Fibroblast of the aortic adventitia (primary cell): ENCODE measurements around the gene SETBP1. TPM values are rescaled to one million over a fixed set of nuclear protein-coding genes. Genes with fewer than 3 reads are reported as not detected.

Source experiments
- DNase-seq: peaks from one replicate; pipeline ENCODE4 v3.0.0-alpha.2; 2010; ENCODE audit warnings: low read depth
- H3K4me3 ChIP-seq: 2 replicates; pipeline ENCODE4 v1.5.1; 2011; ENCODE audit warnings: low read depth, mild to moderate bottlenecking, control low read depth, low read length, moderate library complexity
- CTCF ChIP-seq: IDR thresholded peaks from 2 replicates; pipeline ENCODE4 v1.5.1; 2011; ENCODE audit warnings: mild to moderate bottlenecking, low read length, control low read depth, inconsistent platforms; ENCODE audit not compliant: insufficient read depth
- total RNA-seq: library from RNA; depleted of rRNA; stranded (reverse); fragments of >200 nt; gene quantifications from 2 replicates; pipeline ENCODE4 v1.2.3, GENCODE V29; 2012; ENCODE audit warnings: low replicate concordance

Gene SETBP1
- total RNA-seq, 1 donor: 10.5 TPM

- TF ChIP-seq CTCF: no peak
- no peak for DNase-seq
Observed at GRCh38 chr18:44741085-44741484, 60.4 kb downstream of the SETBP1 start.

DNA sequence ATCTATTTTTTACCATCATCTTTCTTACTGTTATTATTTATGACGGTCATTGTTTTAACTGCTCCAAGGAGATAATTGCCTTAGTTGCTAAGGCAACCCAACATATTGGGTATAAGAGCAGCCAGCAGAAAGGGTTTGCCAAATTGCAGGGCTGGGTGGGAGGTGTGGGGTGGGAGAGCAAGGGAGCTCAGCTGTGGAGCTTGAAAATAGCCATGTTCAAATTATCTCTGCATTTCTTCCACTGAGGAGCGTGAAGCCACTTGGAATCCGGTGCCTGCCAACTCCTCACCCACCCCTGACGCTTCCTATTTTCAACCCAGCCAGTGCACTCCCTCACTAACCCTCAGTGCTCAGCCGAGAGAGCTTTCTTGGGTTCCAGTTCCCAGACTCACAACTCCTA lies 60.8 kb downstream of the SETBP1 start:
- no peak for TF ChIP-seq CTCF
- no peak overlapping the region for H3K4me3 ChIP-seq
- no peak for DNase-seq

More at GRCh38 chr18:44741085-44741484, 60.4 kb downstream of the SETBP1 start:
- no peak overlapping the region for H3K4me3 ChIP-seq

DNA sequence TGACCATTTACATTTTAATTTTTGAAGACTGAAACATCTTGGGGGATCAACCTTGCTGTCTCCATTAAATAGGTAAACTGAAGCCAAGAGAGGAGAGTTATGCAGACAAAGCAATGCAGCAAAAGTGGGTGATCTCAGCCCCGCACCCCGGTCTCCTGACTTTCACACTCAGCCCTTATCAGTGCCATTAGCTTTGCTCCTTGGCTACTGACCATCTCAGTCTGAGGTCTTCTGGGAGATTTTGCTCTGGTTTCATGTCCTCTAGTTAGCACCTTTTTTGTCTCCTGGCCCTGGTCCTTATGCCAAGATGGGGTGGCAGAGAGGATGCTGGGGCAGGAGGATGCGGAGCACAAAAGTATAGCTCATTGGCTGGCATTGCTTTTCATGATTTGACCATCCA lies 61.4 kb downstream of the SETBP1 start:
- H3K4me3 ChIP-seq: no peak overlapping the region
- no peak for DNase-seq
- TF ChIP-seq CTCF: no peak

GRCh38 chr18:44742718-44743311 lies 62.1 kb downstream of the SETBP1 start:
- peak; percentile 79 for DNase-seq
- TF ChIP-seq CTCF: no peak
- no peak overlapping the region for H3K4me3 ChIP-seq

DNA sequence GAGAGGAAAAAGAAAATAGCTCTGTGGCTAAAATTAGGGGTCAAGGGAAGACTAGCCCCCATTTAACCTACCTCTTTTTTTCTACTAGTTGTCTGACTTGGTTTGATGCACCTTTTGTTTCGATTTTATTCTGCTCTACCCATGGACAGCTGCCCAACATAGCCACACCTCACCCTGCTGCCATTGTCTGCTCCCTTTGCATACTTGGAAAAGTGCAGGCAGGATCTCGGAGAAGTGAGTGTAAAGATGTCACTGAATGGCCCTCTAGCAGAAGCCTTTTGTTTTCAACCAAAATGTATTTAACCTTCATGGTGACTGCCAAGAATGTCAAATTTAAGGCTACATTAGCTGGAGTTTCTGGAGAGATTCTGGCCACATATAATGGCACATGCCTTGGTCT lies 62.9 kb downstream of the SETBP1 start:
- no peak for TF ChIP-seq CTCF
- no peak overlapping the region for H3K4me3 ChIP-seq
- no peak for DNase-seq

DNA sequence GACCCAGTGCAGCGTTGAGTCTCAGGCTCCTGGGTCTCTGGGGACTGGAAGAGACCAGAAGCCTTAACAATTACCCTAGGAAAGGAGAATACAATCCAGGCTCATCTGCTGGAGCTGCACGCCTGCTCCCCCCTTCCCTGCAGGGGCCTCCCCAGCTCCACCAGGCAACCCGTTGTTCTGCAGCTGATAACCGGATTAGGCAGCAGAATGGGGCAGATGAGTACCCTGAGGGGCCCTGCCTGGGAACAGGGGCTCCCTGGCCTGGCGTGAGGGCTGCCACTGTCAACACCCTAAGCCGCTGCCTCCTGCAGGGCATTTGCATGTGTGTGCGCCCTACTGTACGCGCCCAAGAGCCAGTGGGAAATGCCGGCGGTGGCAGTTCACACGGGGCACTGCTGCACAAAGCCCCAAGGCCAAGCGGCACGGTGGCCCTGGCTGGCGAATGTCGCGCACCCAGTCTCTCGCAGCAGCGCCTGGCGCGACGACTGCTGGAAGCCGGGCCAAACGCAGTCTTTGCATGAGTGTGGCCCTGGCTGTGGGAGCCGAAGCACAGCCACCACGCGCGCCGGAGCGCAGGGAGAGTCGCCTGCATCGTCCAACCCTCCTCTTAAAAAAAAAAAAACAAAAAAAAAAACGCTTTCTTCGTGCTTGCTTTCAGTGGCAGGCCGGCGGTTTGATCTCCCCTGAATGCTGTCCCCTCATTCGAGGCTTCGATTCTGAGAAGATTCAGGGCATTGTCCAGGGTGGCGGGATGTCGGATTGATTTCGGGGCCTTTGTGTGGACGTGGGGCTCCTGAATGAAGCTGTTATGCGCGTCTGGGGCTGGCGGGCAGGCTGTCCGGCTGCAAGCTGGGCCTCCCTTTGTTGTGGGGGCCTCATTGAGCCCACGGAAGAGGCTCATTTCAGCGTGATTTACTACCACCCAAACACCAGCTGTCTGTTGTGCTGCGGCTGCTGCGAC lies 63.8 kb downstream of the SETBP1 start:
- TF ChIP-seq CTCF: no peak
- no peak overlapping the region for H3K4me3 ChIP-seq
- DNase-seq: no peak
